Activated effector memory CD4-positive, alpha-beta T cell treated with anti-CD3 and anti-CD28 coated beads, Interleukin-2, amount 50 U/mL, for 16 hours (primary cell): ENCODE data around the gene POLR3GL.
"Not testable (repeated sequence)": the region's sequence is repeated elsewhere in the genome, so short reads cannot be mapped to it uniquely, and the experiment has no call there.

ENCODE experiments used
- DNase-seq: peaks from one replicate; pipeline ENCODE4 v3.0.0-alpha.2; 2020

Gene POLR3GL

DNA sequence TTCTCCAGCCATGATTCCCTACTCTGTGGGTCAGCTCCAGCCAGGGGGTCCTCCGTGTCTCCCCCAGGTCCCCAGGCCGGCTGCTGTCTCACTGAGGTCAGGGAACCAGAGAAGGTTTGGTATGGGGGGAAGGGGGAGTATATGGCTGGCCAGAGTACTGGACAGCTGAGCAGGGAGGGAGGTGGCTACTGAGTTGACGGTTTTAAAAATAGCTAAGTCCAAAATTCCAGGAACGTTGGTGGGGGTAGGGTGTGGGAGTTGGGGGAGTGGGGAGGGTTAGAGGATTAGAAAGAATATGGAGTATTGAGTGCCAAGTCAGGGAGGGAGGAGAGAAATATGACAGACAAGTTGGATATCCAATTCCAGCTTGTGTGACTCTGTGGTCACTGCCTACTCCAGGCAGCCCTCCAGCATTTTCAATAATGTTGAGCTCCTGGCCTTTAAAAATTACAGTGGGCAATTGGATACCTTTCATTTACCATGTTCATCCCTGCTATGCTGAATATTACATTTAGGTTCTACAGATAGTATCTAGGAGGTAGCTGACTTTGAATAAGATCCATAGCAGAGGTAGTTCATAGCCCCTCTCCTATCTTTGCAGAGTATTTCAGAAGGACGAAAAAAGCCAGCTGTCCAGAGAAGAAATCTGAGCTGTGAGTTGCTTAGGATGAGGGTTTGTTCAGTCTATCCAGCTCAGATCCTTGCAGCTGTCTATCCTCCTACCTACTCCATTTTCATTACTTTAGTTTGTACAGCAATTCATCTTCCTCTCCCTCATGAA lies 57.3 kb downstream of the POLR3GL start, which contains the start of gene HJV:
HJV (minus strand) TSS at position 114 of the 781 bp plus-strand sequence. CDS start 1,504 bp downstream, outside the sequence.
- DNase-seq: no peak

DNA sequence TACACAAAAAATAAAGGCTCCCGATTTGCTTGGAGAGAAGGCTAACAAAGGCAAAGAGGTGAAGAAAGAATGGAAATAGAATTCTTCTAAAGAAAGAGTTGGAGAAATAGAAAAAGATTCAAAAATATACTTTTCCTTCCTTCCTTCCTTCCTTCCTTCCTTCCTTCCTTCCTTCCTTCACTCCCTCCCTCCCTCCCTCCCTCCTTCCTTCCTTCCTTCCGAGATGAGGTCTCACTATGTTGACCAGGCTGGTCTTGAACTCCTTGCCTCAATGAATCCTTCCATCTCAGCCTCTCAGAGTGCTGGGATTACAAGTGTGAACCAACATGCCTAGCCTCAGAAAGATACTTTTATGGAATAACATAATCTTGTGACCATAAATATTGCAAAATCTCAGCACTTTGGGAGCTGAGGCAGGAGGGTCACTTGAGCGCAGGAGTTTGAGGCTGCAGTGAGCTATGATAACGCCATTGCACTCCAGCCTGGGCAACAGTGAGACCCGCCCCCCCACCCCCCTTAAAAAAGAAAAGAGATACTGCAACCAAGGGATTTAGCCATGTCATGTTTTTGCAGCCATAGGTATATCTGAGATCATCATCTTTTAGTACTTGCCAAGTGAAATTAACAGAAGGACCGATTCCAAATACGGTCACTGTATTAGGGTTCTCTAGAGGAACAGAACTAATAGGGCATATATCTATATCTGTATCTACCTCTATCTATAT lies 58.1 kb downstream of the POLR3GL start:
- DNase-seq: no peak

DNA sequence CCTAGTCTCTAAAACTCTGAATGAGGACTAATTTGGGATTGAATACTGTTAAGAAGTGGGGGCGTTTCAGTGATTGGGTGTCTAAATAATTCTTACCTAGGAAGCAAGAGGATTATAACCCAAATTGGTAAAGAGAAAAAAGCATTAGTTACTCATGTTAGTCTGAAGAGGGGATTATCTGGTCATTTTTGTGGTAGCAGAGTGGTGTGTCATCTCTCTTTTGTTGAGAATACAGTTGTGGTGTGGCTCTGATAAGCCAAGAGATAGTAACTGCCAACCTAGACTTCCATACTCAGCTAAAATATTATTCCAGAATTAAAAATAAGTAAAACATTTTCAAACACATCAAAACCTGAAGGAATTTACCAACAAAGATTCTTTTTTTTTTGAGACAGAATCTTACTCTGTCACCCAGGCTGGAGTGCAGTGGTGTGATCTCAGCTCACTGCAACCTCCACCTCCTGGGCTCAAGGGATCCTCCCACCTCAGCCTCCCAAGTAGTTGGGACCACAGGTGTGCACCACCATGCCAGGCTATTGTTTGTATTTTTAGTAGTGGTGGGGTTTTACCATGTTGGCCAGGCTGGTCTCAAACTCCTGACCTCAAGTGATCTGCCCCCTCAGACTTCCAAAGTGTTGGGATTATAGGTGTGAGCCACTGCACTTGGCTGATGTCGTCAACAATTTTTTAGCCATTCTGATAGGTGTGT lies 61.5 kb downstream of the POLR3GL start:
- DNase-seq: not testable (repeated sequence)

DNA sequence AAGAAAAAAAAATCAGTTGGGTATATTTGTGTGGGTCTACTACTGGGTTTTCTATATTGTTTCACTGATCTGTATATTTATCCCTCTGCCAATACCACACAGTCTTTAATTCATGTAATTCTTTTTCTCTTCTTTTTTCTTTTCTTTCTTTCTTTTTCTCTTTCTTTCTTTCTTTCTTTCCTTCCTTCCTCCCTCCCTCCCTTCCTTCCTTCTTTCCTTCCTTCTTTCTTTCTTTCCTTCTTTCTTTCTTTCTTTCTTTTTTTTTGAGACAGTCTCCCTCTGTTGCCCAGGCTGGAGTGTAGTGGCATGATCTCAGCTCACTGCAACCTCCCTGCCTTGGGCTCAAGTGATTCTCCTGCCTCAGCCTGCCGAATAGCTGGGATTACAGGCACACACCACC lies 62.2 kb downstream of the POLR3GL start:
- DNase-seq: not testable (repeated sequence)
